GM23338 (cell line): ENCODE measurements around the gene FHDC1. TPM values are rescaled to one million over a fixed set of nuclear protein-coding genes. Genes with fewer than 3 reads are reported as not detected.
A peak's percentile ranks its signal among the peaks of the same experiment; 100 is the strongest.

ENCODE experiments used
- ATAC-seq: fragments of 200-7000 bp; cut with Tn5 transposase; 3 replicates; pipeline ENCODE4 v1.9.1; 2020
- DNase-seq: peaks from one replicate; pipeline ENCODE4 v3.0.0-alpha.2; 2015; ENCODE audit warnings: low spot score
- H2AFZ ChIP-seq: fragments of 200-600 bp; sonication (generic); 2 replicates; pipeline ENCODE4 v1.8.0; 2016; ENCODE audit warnings: antibody characterized with exemption, mild to moderate bottlenecking, moderate library complexity
- H3F3A ChIP-seq: fragments of 200-600 bp; sonication (generic); replicated peaks from 2 replicates; pipeline ENCODE4 v1.8.0; 2017; ENCODE audit warnings: antibody characterized with exemption, mixed run types, low read depth
- H3K27ac ChIP-seq: fragments of 200-600 bp; sonication (generic); 2 replicates; pipeline ENCODE4 v1.6.1; 2016; ENCODE audit warnings: low read depth
- H3K27me3 ChIP-seq: fragments of 200-600 bp; sonication (generic); 2 replicates; pipeline ENCODE4 v1.8.0; 2016; ENCODE audit warnings: mild to moderate bottlenecking, mixed run types, moderate library complexity; ENCODE audit not compliant: insufficient read depth
- H3K36me3 ChIP-seq: fragments of 200-600 bp; sonication (generic); 2 replicates; pipeline ENCODE4 v1.8.0; 2016; ENCODE audit warnings: mild to moderate bottlenecking; ENCODE audit not compliant: insufficient read depth
- H3K4me1 ChIP-seq: fragments of 200-600 bp; sonication (generic); 2 replicates; pipeline ENCODE4 v1.8.0; 2016; ENCODE audit warnings: mild to moderate bottlenecking, moderate library complexity; ENCODE audit not compliant: insufficient read depth
- H3K4me2 ChIP-seq: fragments of 200-600 bp; sonication (generic); 2 replicates; pipeline ENCODE4 v1.7.1; 2017; ENCODE audit warnings: mixed run types
- H3K4me3 ChIP-seq: fragments of 200-600 bp; sonication (generic); 2 replicates; pipeline ENCODE4 v1.6.1; 2016; ENCODE audit warnings: mixed run types
- H3K79me2 ChIP-seq: fragments of 200-600 bp; sonication (generic); replicated peaks from 2 replicates; pipeline ENCODE4 v1.8.0; 2017; ENCODE audit warnings: mild to moderate bottlenecking; ENCODE audit not compliant: insufficient read depth
- H3K9me2 ChIP-seq: fragments of 200-600 bp; sonication (generic); 2 replicates; pipeline ENCODE4 v1.8.0; 2017; ENCODE audit not compliant: insufficient read depth
- H4K20me1 ChIP-seq: fragments of 200-600 bp; sonication (generic); replicated peaks from 2 replicates; pipeline ENCODE4 v1.8.0; 2017; ENCODE audit warnings: mild to moderate bottlenecking; ENCODE audit not compliant: insufficient read depth
- H3K27ac Mint-ChIP-seq: 2 replicates; pipeline ENCODE4 v1.8.0; 2020; ENCODE audit warnings: inconsistent platforms, mild to moderate bottlenecking, moderate library complexity, mixed read lengths
- H3K27me3 Mint-ChIP-seq: 3 replicates; pipeline ENCODE4 v1.8.0; 2022; ENCODE audit warnings: low read depth, mild to moderate bottlenecking, moderate library complexity, mixed read lengths, inconsistent platforms; ENCODE audit not compliant: insufficient read depth, poor library complexity
- H3K36me3 Mint-ChIP-seq: 3 replicates; pipeline ENCODE4 v1.8.0; 2021; ENCODE audit warnings: low read depth, mild to moderate bottlenecking, inconsistent platforms, moderate library complexity, mixed read lengths
- H3K4me1 Mint-ChIP-seq: 3 replicates; pipeline ENCODE4 v1.8.0; 2020; ENCODE audit warnings: mild to moderate bottlenecking, inconsistent platforms, mixed read lengths
- H3K4me3 Mint-ChIP-seq: 3 replicates; pipeline ENCODE4 v1.8.0; 2021; ENCODE audit warnings: moderate library complexity, mild to moderate bottlenecking, inconsistent platforms, mixed read lengths
- H3K9me3 Mint-ChIP-seq: 3 replicates; pipeline ENCODE4 v1.8.0; 2020; ENCODE audit warnings: moderate library complexity, mild to moderate bottlenecking, inconsistent platforms, mixed read lengths
- CREB1 ChIP-seq: fragments of 250-450 bp; sonication (Bioruptor Pico); IDR thresholded peaks from 2 replicates; pipeline ENCODE4 v1.5.0; 2020; ENCODE audit warnings: low read depth, mild to moderate bottlenecking, moderate library complexity
- EZH2 ChIP-seq: fragments of 200-600 bp; sonication (generic); IDR thresholded peaks from one replicate; pipeline ENCODE4 v1.8.0; 2017; ENCODE audit warnings: antibody characterized with exemption, mild to moderate bottlenecking, low read depth; ENCODE audit not compliant: unreplicated experiment
- EZH2phosphoT487 ChIP-seq: fragments of 200-600 bp; sonication (generic); IDR thresholded peaks from one replicate; pipeline ENCODE4 v1.8.1; 2018; ENCODE audit warnings: antibody characterized with exemption; ENCODE audit not compliant: unreplicated experiment
- JUNB ChIP-seq: IDR thresholded peaks from one replicate; pipeline ENCODE4 v1.6.1; 2016; ENCODE audit warnings: antibody characterized with exemption; ENCODE audit not compliant: unreplicated experiment
- NANOG ChIP-seq: IDR thresholded peaks from 2 replicates; pipeline ENCODE4 v1.6.1; 2016; ENCODE audit warnings: antibody characterized with exemption, borderline replicate concordance
- POLR2AphosphoS5 ChIP-seq: IDR thresholded peaks from 2 replicates; pipeline ENCODE4 v1.6.1; 2016; ENCODE audit warnings: antibody characterized with exemption, low read depth
- STAT1 ChIP-seq: IDR thresholded peaks from one replicate; pipeline ENCODE4 v1.6.1; 2016; ENCODE audit warnings: antibody characterized with exemption; ENCODE audit not compliant: unreplicated experiment
- ZNF114 ChIP-seq: fragments of 250-450 bp; sonication (Bioruptor Pico); IDR thresholded peaks from 2 replicates; pipeline ENCODE4 v1.5.0; 2020; ENCODE audit warnings: mild to moderate bottlenecking, moderate library complexity
- ZNF331 ChIP-seq: fragments of 250-450 bp; sonication (Bioruptor Pico); IDR thresholded peaks from 2 replicates; pipeline ENCODE4 v1.5.0; 2020; ENCODE audit warnings: low read depth, mild to moderate bottlenecking, moderate library complexity
- polyA plus RNA-seq: library from polyadenylated mRNA; unstranded; fragments of >200 nt; fragmentation: Nextera tagmentation; extraction: Ambion mirVana; gene quantifications from 2 replicates; pipeline ENCODE4 v1.2.1, GENCODE V29; 2016
- total RNA-seq: library from RNA; depleted of rRNA; stranded (reverse); fragments of >200 nt; shearing (Covaris generic); gene quantifications from 2 replicates; pipeline ENCODE4 v1.2.3, GENCODE V29; 2014
- TF ChIP-seq, protein P1 (sequence below), 2 experiments: fragments of 200-600 bp in 1 of 2; sonication (generic) in 1 of 2; conservative IDR thresholded peaks; 2 replicates each; pipeline versions ENCODE4 v1.5.1 to v1.6.1; 2016 to 2017; ENCODE audit warnings: antibody characterized with exemption in 2 of 2, low read depth in 2 of 2, mild to moderate bottlenecking in 2 of 2, moderate library complexity in 1 of 2
- TF ChIP-seq, protein P2 (sequence below): fragments of 250-450 bp; sonication (Bioruptor Pico); IDR thresholded peaks from 2 replicates; pipeline ENCODE4 v1.5.0; 2020; ENCODE audit warnings: mild to moderate bottlenecking, moderate library complexity
- TF ChIP-seq, protein P3 (sequence below): IDR thresholded peaks from one replicate; pipeline ENCODE4 v1.6.1; 2018; ENCODE audit warnings: antibody characterized with exemption; ENCODE audit not compliant: unreplicated experiment
- TF ChIP-seq, protein P4 (sequence below): IDR thresholded peaks from 2 replicates; pipeline ENCODE4 v1.6.1; 2016; ENCODE audit warnings: antibody characterized with exemption

The FHDC1 gene
- total and polyA plus RNA-seq, 2 experiments from 2014 or later, result 9.5 to 22.8 TPM

DNA sequence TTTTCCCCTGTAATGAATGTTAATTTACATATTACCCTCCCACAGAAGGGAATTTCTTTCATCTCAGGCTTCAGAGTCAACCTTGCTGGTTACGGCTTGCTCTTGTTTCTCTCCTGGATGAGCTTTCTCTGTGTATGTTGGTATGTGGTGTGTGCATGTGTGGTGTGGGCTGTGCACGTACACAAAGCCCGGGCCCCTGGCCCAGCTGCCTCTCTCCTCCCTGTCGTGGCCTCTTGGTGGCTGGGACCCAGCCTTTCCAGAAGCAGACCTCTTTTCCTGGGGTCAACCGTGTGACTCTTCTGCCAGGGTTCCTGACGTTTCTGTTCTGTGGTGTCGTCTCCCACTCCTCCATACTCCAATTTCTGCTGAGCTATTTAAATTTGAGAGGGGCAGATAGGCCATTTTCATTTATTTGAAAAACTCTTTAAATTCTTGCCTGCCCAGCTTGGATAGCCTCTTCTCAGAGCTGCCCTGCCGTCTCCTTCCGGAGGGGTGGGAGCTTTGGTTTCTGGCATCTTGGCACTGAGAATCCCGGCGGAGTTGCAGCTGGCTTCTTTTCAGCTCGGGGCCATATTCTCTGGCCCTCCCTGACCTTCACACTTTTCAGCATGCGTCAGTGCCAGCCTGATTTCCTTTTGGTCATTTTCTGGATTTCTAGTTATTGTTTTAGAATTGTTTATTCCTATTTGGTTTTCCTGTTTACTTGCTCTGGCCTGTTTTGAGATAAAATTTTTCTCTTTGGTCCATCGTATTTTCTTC, 25.1 kb downstream of the FHDC1 start:
- no peaks in the 10 kb centered on the region for H3F3A ChIP-seq
- H3K79me2 ChIP-seq, result 0 out of 2 replicates have a peak, but pooled peaks cover 5% of the 10 kb centered on the region
- H3K27ac ChIP-seq, result peak overlapping the region; percentile 72
- TF ChIP-seq ZNF331 (CRISPR knock-in tag), result no peak
- TF ChIP-seq, protein P1, sequence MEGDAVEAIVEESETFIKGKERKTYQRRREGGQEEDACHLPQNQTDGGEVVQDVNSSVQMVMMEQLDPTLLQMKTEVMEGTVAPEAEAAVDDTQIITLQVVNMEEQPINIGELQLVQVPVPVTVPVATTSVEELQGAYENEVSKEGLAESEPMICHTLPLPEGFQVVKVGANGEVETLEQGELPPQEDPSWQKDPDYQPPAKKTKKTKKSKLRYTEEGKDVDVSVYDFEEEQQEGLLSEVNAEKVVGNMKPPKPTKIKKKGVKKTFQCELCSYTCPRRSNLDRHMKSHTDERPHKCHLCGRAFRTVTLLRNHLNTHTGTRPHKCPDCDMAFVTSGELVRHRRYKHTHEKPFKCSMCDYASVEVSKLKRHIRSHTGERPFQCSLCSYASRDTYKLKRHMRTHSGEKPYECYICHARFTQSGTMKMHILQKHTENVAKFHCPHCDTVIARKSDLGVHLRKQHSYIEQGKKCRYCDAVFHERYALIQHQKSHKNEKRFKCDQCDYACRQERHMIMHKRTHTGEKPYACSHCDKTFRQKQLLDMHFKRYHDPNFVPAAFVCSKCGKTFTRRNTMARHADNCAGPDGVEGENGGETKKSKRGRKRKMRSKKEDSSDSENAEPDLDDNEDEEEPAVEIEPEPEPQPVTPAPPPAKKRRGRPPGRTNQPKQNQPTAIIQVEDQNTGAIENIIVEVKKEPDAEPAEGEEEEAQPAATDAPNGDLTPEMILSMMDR (conservative IDR thresholded peaks at IDR 0.05; ENCODE audit: low read depth in 2 of 2), result no peak
- TF ChIP-seq, protein P2, sequence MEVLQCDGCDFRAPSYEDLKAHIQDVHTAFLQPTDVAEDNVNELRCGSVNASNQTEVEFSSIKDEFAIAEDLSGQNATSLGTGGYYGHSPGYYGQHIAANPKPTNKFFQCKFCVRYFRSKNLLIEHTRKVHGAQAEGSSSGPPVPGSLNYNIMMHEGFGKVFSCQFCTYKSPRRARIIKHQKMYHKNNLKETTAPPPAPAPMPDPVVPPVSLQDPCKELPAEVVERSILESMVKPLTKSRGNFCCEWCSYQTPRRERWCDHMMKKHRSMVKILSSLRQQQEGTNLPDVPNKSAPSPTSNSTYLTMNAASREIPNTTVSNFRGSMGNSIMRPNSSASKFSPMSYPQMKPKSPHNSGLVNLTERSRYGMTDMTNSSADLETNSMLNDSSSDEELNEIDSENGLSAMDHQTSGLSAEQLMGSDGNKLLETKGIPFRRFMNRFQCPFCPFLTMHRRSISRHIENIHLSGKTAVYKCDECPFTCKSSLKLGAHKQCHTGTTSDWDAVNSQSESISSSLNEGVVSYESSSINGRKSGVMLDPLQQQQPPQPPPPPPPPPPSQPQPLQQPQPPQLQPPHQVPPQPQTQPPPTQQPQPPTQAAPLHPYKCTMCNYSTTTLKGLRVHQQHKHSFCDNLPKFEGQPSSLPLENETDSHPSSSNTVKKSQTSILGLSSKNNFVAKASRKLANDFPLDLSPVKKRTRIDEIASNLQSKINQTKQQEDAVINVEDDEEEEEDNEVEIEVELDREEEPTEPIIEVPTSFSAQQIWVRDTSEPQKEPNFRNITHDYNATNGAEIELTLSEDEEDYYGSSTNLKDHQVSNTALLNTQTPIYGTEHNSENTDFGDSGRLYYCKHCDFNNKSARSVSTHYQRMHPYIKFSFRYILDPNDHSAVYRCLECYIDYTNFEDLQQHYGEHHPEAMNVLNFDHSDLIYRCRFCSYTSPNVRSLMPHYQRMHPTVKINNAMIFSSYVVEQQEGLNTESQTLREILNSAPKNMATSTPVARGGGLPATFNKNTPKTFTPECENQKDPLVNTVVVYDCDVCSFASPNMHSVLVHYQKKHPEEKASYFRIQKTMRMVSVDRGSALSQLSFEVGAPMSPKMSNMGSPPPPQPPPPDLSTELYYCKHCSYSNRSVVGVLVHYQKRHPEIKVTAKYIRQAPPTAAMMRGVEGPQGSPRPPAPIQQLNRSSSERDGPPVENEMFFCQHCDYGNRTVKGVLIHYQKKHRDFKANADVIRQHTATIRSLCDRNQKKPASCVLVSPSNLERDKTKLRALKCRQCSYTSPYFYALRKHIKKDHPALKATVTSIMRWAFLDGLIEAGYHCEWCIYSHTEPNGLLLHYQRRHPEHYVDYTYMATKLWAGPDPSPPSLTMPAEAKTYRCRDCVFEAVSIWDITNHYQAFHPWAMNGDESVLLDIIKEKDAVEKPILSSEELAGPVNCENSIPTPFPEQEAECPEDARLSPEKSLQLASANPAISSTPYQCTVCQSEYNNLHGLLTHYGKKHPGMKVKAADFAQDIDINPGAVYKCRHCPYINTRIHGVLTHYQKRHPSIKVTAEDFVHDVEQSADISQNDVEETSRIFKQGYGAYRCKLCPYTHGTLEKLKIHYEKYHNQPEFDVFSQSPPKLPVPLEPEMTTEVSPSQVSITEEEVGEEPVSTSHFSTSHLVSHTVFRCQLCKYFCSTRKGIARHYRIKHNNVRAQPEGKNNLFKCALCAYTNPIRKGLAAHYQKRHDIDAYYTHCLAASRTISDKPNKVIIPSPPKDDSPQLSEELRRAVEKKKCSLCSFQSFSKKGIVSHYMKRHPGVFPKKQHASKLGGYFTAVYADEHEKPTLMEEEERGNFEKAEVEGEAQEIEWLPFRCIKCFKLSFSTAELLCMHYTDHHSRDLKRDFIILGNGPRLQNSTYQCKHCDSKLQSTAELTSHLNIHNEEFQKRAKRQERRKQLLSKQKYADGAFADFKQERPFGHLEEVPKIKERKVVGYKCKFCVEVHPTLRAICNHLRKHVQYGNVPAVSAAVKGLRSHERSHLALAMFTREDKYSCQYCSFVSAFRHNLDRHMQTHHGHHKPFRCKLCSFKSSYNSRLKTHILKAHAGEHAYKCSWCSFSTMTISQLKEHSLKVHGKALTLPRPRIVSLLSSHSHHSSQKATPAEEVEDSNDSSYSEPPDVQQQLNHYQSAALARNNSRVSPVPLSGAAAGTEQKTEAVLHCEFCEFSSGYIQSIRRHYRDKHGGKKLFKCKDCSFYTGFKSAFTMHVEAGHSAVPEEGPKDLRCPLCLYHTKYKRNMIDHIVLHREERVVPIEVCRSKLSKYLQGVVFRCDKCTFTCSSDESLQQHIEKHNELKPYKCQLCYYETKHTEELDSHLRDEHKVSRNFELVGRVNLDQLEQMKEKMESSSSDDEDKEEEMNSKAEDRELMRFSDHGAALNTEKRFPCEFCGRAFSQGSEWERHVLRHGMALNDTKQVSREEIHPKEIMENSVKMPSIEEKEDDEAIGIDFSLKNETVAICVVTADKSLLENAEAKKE, result no peak
- TF ChIP-seq NANOG, result no peak
- no peak for TF ChIP-seq JUNB
- no peak for TF ChIP-seq STAT1
- TF ChIP-seq EZH2phosphoT487, result no peak
- TF ChIP-seq, protein P3, sequence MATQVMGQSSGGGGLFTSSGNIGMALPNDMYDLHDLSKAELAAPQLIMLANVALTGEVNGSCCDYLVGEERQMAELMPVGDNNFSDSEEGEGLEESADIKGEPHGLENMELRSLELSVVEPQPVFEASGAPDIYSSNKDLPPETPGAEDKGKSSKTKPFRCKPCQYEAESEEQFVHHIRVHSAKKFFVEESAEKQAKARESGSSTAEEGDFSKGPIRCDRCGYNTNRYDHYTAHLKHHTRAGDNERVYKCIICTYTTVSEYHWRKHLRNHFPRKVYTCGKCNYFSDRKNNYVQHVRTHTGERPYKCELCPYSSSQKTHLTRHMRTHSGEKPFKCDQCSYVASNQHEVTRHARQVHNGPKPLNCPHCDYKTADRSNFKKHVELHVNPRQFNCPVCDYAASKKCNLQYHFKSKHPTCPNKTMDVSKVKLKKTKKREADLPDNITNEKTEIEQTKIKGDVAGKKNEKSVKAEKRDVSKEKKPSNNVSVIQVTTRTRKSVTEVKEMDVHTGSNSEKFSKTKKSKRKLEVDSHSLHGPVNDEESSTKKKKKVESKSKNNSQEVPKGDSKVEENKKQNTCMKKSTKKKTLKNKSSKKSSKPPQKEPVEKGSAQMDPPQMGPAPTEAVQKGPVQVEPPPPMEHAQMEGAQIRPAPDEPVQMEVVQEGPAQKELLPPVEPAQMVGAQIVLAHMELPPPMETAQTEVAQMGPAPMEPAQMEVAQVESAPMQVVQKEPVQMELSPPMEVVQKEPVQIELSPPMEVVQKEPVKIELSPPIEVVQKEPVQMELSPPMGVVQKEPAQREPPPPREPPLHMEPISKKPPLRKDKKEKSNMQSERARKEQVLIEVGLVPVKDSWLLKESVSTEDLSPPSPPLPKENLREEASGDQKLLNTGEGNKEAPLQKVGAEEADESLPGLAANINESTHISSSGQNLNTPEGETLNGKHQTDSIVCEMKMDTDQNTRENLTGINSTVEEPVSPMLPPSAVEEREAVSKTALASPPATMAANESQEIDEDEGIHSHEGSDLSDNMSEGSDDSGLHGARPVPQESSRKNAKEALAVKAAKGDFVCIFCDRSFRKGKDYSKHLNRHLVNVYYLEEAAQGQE, result no peak
- TF ChIP-seq ZNF114 (CRISPR knock-in tag), result no peak
- no peak for TF ChIP-seq CREB1 (CRISPR knock-in tag)
- TF ChIP-seq POLR2AphosphoS5, result no peak
- TF ChIP-seq, protein P4, sequence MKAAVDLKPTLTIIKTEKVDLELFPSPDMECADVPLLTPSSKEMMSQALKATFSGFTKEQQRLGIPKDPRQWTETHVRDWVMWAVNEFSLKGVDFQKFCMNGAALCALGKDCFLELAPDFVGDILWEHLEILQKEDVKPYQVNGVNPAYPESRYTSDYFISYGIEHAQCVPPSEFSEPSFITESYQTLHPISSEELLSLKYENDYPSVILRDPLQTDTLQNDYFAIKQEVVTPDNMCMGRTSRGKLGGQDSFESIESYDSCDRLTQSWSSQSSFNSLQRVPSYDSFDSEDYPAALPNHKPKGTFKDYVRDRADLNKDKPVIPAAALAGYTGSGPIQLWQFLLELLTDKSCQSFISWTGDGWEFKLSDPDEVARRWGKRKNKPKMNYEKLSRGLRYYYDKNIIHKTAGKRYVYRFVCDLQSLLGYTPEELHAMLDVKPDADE, result no peak
- no peak for TF ChIP-seq EZH2
- H3K4me3 Mint-ChIP-seq, result no peak overlapping the region
- peaks cover 69% of the 10 kb centered on the region for H3K36me3 Mint-ChIP-seq
- peaks cover 19% of the 10 kb centered on the region; the same call in 1 of the 2 replicates for H3K36me3 ChIP-seq
- H3K9me3 Mint-ChIP-seq, result no peaks in the 10 kb centered on the region
- no peak for DNase-seq
- no peak overlapping the region for H3K4me2 ChIP-seq
- peaks cover 38% of the 10 kb centered on the region for H3K4me1 Mint-ChIP-seq
- no peaks in the 10 kb centered on the region for H3K9me2 ChIP-seq
- H3K4me3 ChIP-seq, result no peak overlapping the region
- no peaks in the 10 kb centered on the region for H4K20me1 ChIP-seq
- no peaks in the 10 kb centered on the region for H3K27me3 ChIP-seq
- no peaks in the 10 kb centered on the region for H3K4me1 ChIP-seq
- ATAC-seq, result no peak; the same call in 1 of the 3 replicates
- H2AFZ ChIP-seq, result no peak overlapping the region
- peak overlapping the region; percentile 80 for H3K27ac Mint-ChIP-seq
- H3K27me3 Mint-ChIP-seq, result peaks cover 3% of the 10 kb centered on the region
